Upper lobe of left lung (tissue), 6 donors: ENCODE data around the gene L2HGDH. TPM values are rescaled to one million over a fixed set of nuclear protein-coding genes. Genes with fewer than 3 reads are reported as not detected.

Experiments
- ATAC-seq, 2 donors: fragments of 200-7000 bp; cut with Tn5 transposase; one replicate each; pipeline ENCODE4 v1.9.1; 2022; ENCODE audit warnings: mild to moderate bottlenecking in 2 of 2, moderate library complexity in 2 of 2; ENCODE audit not compliant: low FRiP score in 2 of 2
- DNase-seq, 2 donors: peaks; one replicate each; pipeline ENCODE4 v3.0.0-alpha.2; 2019 to 2020
- H3K27ac ChIP-seq, 4 donors: fragments of 200-600 bp; sonication (generic); one replicate each; pipeline ENCODE4 v1.5.1; 2016 to 2019
- H3K27me3 ChIP-seq, 4 donors: fragments of 200-600 bp; sonication (generic); one replicate each; pipeline ENCODE4 v1.5.1; 2017 to 2019
- H3K36me3 ChIP-seq, 4 donors: fragments of 200-600 bp; sonication (generic); one replicate each; pipeline ENCODE4 v1.5.1; 2016 to 2019
- H3K4me1 ChIP-seq, 4 donors: fragments of 200-600 bp; sonication (generic); one replicate each; pipeline ENCODE4 v1.5.1; 2018 to 2019
- H3K4me3 ChIP-seq, 4 donors: fragments of 200-600 bp; sonication (generic); one replicate each; pipeline ENCODE4 v1.5.1; 2017 to 2019; ENCODE audit warnings: mild to moderate bottlenecking in 2 of 4, moderate library complexity in 1 of 4
- H3K9me3 ChIP-seq, 4 donors: fragments of 200-600 bp; sonication (generic); one replicate each; pipeline ENCODE4 v1.5.1; 2018 to 2019
- CTCF ChIP-seq, 6 experiments: fragments of 450-650 bp in 4 of 6; fragments of 200-600 bp in 2 of 6; sonication (generic) in 2 of 6; IDR thresholded peaks; one replicate each; pipeline ENCODE4 v1.5.1; 2016 to 2019; ENCODE audit warnings: antibody characterized with exemption in 6 of 6
- EP300 ChIP-seq, 4 donors: sonication (generic); formaldehyde crosslinking; IDR thresholded peaks; one replicate each; pipeline ENCODE4 v1.5.1; 2017; ENCODE audit warnings: antibody characterized with exemption in 4 of 4, control low read depth in 2 of 4
- POLR2A ChIP-seq, 4 donors: fragments of 450-650 bp; IDR thresholded peaks; one replicate each; pipeline ENCODE4 v1.5.1; 2016 to 2017; ENCODE audit warnings: antibody characterized with exemption in 4 of 4, mild to moderate bottlenecking in 2 of 4
- POLR2AphosphoS5 ChIP-seq, 2 donors: sonication (generic); formaldehyde crosslinking; IDR thresholded peaks; one replicate each; pipeline ENCODE4 v1.5.1; 2017; ENCODE audit warnings: antibody characterized with exemption in 2 of 2
- WGBS, 2 donors: methylation state at CpG; one replicate each; pipeline ENCODE4 v1.1.5; 2017 to 2018; 5-methylcytosine and 5-hydroxymethylcytosine counted together
- total RNA-seq, 6 donors: library from RNA; depleted of rRNA in 4 of 6; stranded (reverse); fragments of >200 nt in 4 of 6; gene quantifications; one replicate each; pipeline versions ENCODE4 v1.1.0 to v1.2.1, GENCODE V29; 2016 to 2021
- donor health status: DM: no; HTN: no; CAD: no; lungs with moderate emphysema.
- donor health status: DM: no; HTN: yes; CAD: no; lungs with severe emphysema.

Gene L2HGDH
- 10 to 100 TPM in 1 of 6 donors, 1 to 10 TPM in 5; 1.1 to 10.1 (median 4.6) TPM for total RNA-seq

- peak; percentile 100 for ATAC-seq
- H3K36me3 ChIP-seq = peaks cover 0 to 6% (median 0%) of the 10 kb centered on the region in 4 donors
- DNase-seq = peak; percentile 93 to 99
- H3K27ac ChIP-seq = peak within 1 kb of the TSS; percentile 94 to 97 (median 95)
- H3K9me3 ChIP-seq = no peaks in the 10 kb centered on the region
- TF ChIP-seq CTCF (IDR thresholded peaks at IDR 0.05) = peak in 3 of 6 experiments; percentile 65 to 86 (median 82)
- peak; percentile 85 to 87 for TF ChIP-seq POLR2AphosphoS5 (IDR thresholded peaks at IDR 0.05)
- peak in 3 of 4 donors; percentile 58 to 85 (median 70) for TF ChIP-seq POLR2A (IDR thresholded peaks at IDR 0.05)
- TF ChIP-seq EP300 (IDR thresholded peaks at IDR 0.05) = no peak
- peak within 1 kb of the TSS; percentile 72 to 81 (median 74) for H3K4me3 ChIP-seq
- no peaks in the 10 kb centered on the region for H3K27me3 ChIP-seq
- peaks cover 15 to 19% (median 16%) of the 10 kb centered on the region in 4 donors for H3K4me1 ChIP-seq
- 0 to 1% methylated on average over 14 to 50 of the region's 83 CpGs for WGBS, 2 donors
These were observed at the start of gene L2HGDH, which contains the start of gene DMAC2L for GRCh38 chr14:50311972-50312733. Gene L2HGDH, minus strand, starts transcription at chr14:50312229. Its CDS starts 79 bp downstream, at chr14:50312150. Gene DMAC2L, plus strand, starts transcription at chr14:50312324. Its CDS starts 9,164 bp downstream, at chr14:50321488.

- 84 to 92% methylated on average over 2 of the region's 2 CpGs for WGBS, 2 donors
- no peak overlapping the region for H3K4me3 ChIP-seq
- DNase-seq (no peak), ATAC-seq (no peak)
- H3K27ac ChIP-seq = no peak overlapping the region
- no peaks in the 10 kb centered on the region for H3K27me3 ChIP-seq
- no peak for TF ChIP-seq CTCF (IDR thresholded peaks at IDR 0.05)
- no peaks in the 10 kb centered on the region for H3K9me3 ChIP-seq
- peaks cover 15 to 19% (median 18%) of the 10 kb centered on the region in 4 donors for H3K4me1 ChIP-seq
- peaks cover 0 to 7% (median 3%) of the 10 kb centered on the region in 4 donors for H3K36me3 ChIP-seq
These were observed 48.8 kb upstream of the L2HGDH start for GRCh38 chr14:50360851-50361250.

- no peak overlapping the region for H3K4me3 ChIP-seq
- H3K27me3 ChIP-seq = no peaks in the 10 kb centered on the region
- ATAC-seq = no peak
- H3K27ac ChIP-seq = no peak overlapping the region
- no peak for DNase-seq
- peaks cover 0 to 7% (median 3%) of the 10 kb centered on the region in 4 donors for H3K36me3 ChIP-seq
- 84 to 90% methylated on average over 3 of the region's 3 CpGs for WGBS, 2 donors
- H3K9me3 ChIP-seq = no peaks in the 10 kb centered on the region
- TF ChIP-seq POLR2A (IDR thresholded peaks at IDR 0.05) = no peak
- TF ChIP-seq CTCF (IDR thresholded peaks at IDR 0.05) = no peak
- no peak for TF ChIP-seq EP300 (IDR thresholded peaks at IDR 0.05)
- no peak for TF ChIP-seq POLR2AphosphoS5 (IDR thresholded peaks at IDR 0.05)
- H3K4me1 ChIP-seq = peaks cover 15 to 18% (median 17%) of the 10 kb centered on the region in 4 donors
These were observed 48.1 kb upstream of the L2HGDH start for GRCh38 chr14:50360093-50360492.

DNA sequence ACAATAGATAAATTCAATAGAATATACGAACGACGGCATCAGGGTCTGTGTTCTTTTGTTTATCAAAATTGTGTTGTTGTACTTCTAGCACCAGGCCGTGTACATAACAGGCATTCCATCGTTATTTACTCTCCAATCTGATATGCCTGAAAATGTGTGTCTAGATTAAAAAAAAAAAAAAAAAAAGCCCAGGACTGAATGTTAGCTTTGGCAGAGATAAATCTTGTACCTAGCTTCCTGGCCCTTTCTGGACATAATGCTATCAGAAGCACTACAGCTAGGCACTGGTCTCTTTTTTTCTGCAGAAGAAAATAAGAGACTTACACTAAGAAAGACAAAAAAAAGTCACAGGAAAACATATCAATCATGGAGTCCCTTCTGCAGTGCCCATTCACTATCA lies 47.6 kb upstream of the L2HGDH start:
- no peak for DNase-seq
- 68 to 73% methylated on average over 5 of the region's 5 CpGs for WGBS, 2 donors

More for the DNA sequence above, 47.6 kb upstream of the L2HGDH start:
- no peaks in the 10 kb centered on the region for H3K27me3 ChIP-seq
- no peak for TF ChIP-seq EP300 (IDR thresholded peaks at IDR 0.05)
- TF ChIP-seq POLR2AphosphoS5 (IDR thresholded peaks at IDR 0.05) = no peak
- TF ChIP-seq CTCF (IDR thresholded peaks at IDR 0.05) = no peak
- no peak for TF ChIP-seq POLR2A (IDR thresholded peaks at IDR 0.05)
- H3K4me3 ChIP-seq = no peak overlapping the region
- peaks cover 0 to 7% (median 3%) of the 10 kb centered on the region in 4 donors for H3K36me3 ChIP-seq
- H3K4me1 ChIP-seq = peaks cover 13 to 18% (median 14%) of the 10 kb centered on the region in 4 donors
- no peaks in the 10 kb centered on the region for H3K9me3 ChIP-seq
- ATAC-seq = no peak
- H3K27ac ChIP-seq = no peak overlapping the region
